CD14-positive monocyte (primary cell): Measurements from ENCODE around the gene SERPINA9. TPM values are rescaled to one million over a fixed set of nuclear protein-coding genes. Genes with fewer than 3 reads are reported as not detected.

Source experiments
- DNase-seq, 3 donors: peaks; one replicate each; pipeline ENCODE4 v3.0.0-alpha.2; 2011 to 2022
- H2AFZ ChIP-seq: 2 replicates; pipeline ENCODE4 v1.6.0; 2012; ENCODE audit warnings: mild to moderate bottlenecking, low read depth, low read length, inconsistent platforms; ENCODE audit not compliant: insufficient read depth, poor library complexity, severe bottlenecking
- H3K27ac ChIP-seq, 2 donors: 1 replicate in 1 of 2; 2 replicates in 1 of 2; pipeline ENCODE4 v1.5.1; 2012 to 2013; ENCODE audit warnings: low read length in 2 of 2, control low read depth in 1 of 2, inconsistent platforms in 1 of 2, low read depth in 1 of 2, mild to moderate bottlenecking in 1 of 2
- H3K27me3 ChIP-seq, 2 donors: one replicate each; pipeline versions ENCODE4 v1.6.0 to v1.6.1; 2011 to 2013; ENCODE audit warnings: low read length in 2 of 2; ENCODE audit not compliant: control insufficient read depth in 2 of 2, insufficient read depth in 2 of 2
- H3K36me3 ChIP-seq, 2 donors: replicated peaks in 1 of 2; 1 replicate in 1 of 2; 2 replicates in 1 of 2; pipeline versions ENCODE4 v1.5.1 to v1.6.1; 2012 to 2013; ENCODE audit warnings: low read length in 2 of 2, control low read depth in 1 of 2, inconsistent platforms in 1 of 2, mild to moderate bottlenecking in 1 of 2; ENCODE audit not compliant: insufficient read depth in 2 of 2, control insufficient read depth in 1 of 2
- H3K4me1 ChIP-seq, 2 donors: 1 replicate in 1 of 2; 2 replicates in 1 of 2; pipeline versions ENCODE4 v1.5.1 to v1.6.1; 2012 to 2013; ENCODE audit warnings: low read length in 2 of 2, control low read depth in 1 of 2, inconsistent platforms in 1 of 2, mild to moderate bottlenecking in 1 of 2, moderate library complexity in 1 of 2; ENCODE audit not compliant: insufficient read depth in 2 of 2, control insufficient read depth in 1 of 2
- H3K4me2 ChIP-seq: replicated peaks from 2 replicates; pipeline ENCODE3; 2012; ENCODE audit warnings: low read length, moderate library complexity, mild to moderate bottlenecking; ENCODE audit not compliant: poor library complexity, severe bottlenecking; ENCODE audit errors: extremely low read depth
- H3K4me3 ChIP-seq, 3 experiments: fragments of 200-600 bp in 1 of 3; sonication (generic) in 1 of 3; replicated peaks in 1 of 3; 1 replicate in 2 of 3; 2 replicates in 1 of 3; pipeline ENCODE4 v1.5.1; 2011 to 2013; ENCODE audit warnings: low read length in 3 of 3, mild to moderate bottlenecking in 3 of 3, control low read depth in 2 of 3, low read depth in 2 of 3, inconsistent platforms in 1 of 3, moderate library complexity in 1 of 3
- H3K79me2 ChIP-seq: 2 replicates; pipeline ENCODE4 v1.6.0; 2012; ENCODE audit warnings: mild to moderate bottlenecking, control low read depth, inconsistent platforms, low read length, moderate library complexity; ENCODE audit not compliant: insufficient read depth
- H3K9ac ChIP-seq: 2 replicates; pipeline ENCODE4 v1.6.0; 2017; ENCODE audit warnings: low read length, mild to moderate bottlenecking; ENCODE audit not compliant: insufficient read depth, poor library complexity, severe bottlenecking
- H3K9me3 ChIP-seq, 2 donors: replicated peaks in 1 of 2; 1 replicate in 1 of 2; 2 replicates in 1 of 2; pipeline versions ENCODE4 v1.5.1 to v1.6.1; 2012 to 2013; ENCODE audit warnings: low read length in 2 of 2, control low read depth in 1 of 2; ENCODE audit not compliant: control insufficient read depth in 1 of 2, insufficient read depth in 1 of 2
- H4K20me1 ChIP-seq: 2 replicates; pipeline ENCODE4 v1.6.0; 2012; ENCODE audit warnings: mild to moderate bottlenecking, low read length, control low read depth, moderate library complexity; ENCODE audit not compliant: insufficient read depth
- H3K27ac Mint-ChIP-seq, 7 donors: one replicate each; pipeline ENCODE4 v1.8.0; 2020; ENCODE audit warnings: mild to moderate bottlenecking in 7 of 7, mixed read lengths in 7 of 7, moderate library complexity in 6 of 7, inconsistent platforms in 2 of 7
- H3K27me3 Mint-ChIP-seq, 3 donors: one replicate each; pipeline ENCODE4 v1.8.0; 2021 to 2022; ENCODE audit warnings: low read depth in 3 of 3, mild to moderate bottlenecking in 3 of 3, mixed read lengths in 3 of 3, moderate library complexity in 3 of 3, inconsistent platforms in 1 of 3
- H3K36me3 Mint-ChIP-seq, 2 donors: one replicate each; pipeline ENCODE4 v1.8.0; 2020; ENCODE audit warnings: mixed read lengths in 2 of 2, inconsistent platforms in 1 of 2, mild to moderate bottlenecking in 1 of 2
- H3K4me1 Mint-ChIP-seq: one replicate; pipeline ENCODE4 v1.8.0; 2020; ENCODE audit warnings: mild to moderate bottlenecking, mixed read lengths
- H3K4me3 Mint-ChIP-seq, 2 donors: one replicate each; pipeline ENCODE4 v1.8.0; 2020; ENCODE audit warnings: mild to moderate bottlenecking in 2 of 2, mixed read lengths in 2 of 2, moderate library complexity in 1 of 2
- H3K9me3 Mint-ChIP-seq, 7 donors: one replicate each; pipeline ENCODE4 v1.8.0; 2020 to 2022; ENCODE audit warnings: mixed read lengths in 7 of 7, mild to moderate bottlenecking in 6 of 7, moderate library complexity in 6 of 7, inconsistent platforms in 2 of 7
- CTCF ChIP-seq: fragments of 200-600 bp; IDR thresholded peaks from one replicate; pipeline ENCODE4 v1.8.0; 2022; ENCODE audit warnings: antibody characterized with exemption, mild to moderate bottlenecking
- WGBS: methylation state at CpG from one replicate; pipeline ENCODE4 v1.1.5; 2013; ENCODE audit warnings: missing lambda C conversion rate; ENCODE audit not compliant: insufficient coverage; 5-methylcytosine and 5-hydroxymethylcytosine counted together
- intact Hi-C, 2 donors: fragments of 100-400 bp; cut with micrococcal nuclease; formaldehyde crosslinking; loops; one replicate each; pipeline versions ENCODE4 v1.15.0 to v1.15.1; 2023
- polyA plus RNA-seq, 3 donors: library from polyadenylated mRNA; depleted of rRNA in 1 of 3; unstranded in 2 of 3; stranded (reverse) in 1 of 3; fragments of 300-500 nt in 2 of 3; fragments of >200 nt in 1 of 3; fragmentation: Illumina TruSeq in 2 of 3; gene quantifications; 1 replicate in 2 of 3; 2 replicates in 1 of 3; pipeline ENCODE4 v1.2.3, GENCODE V29; 2012 to 2021

The SERPINA9 gene
- polyA plus RNA-seq, 3 donors = not detected

GRCh38 chr14:94451826-94452225 lies 24.2 kb downstream of the SERPINA9 start:
- Histone ChIP-seq H2AFZ (no peak overlapping the region), H3K9ac (no peak overlapping the region)
- peaks cover 23 to 53% (median 24%) of the 10 kb centered on the region in 3 donors for H3K27me3 Mint-ChIP-seq

GRCh38 chr14:94451091-94451771 lies 24.8 kb downstream of the SERPINA9 start:
- no peaks in the 10 kb centered on the region for H3K36me3 Mint-ChIP-seq
- H3K27ac Mint-ChIP-seq = no peak overlapping the region
- H3K4me3 ChIP-seq = no peak overlapping the region
- H2AFZ ChIP-seq = no peak overlapping the region
- H3K4me1 Mint-ChIP-seq = no peaks in the 10 kb centered on the region
- peaks cover 0 to 1% (median 0%) of the 10 kb centered on the region in 7 donors for H3K9me3 Mint-ChIP-seq
- intact Hi-C loops = no loop called here
- H3K27me3 Mint-ChIP-seq = peaks cover 23 to 53% (median 24%) of the 10 kb centered on the region in 3 donors
- no peak overlapping the region for H3K4me3 Mint-ChIP-seq
- no peak overlapping the region for H3K4me2 ChIP-seq
- peaks cover 15 to 21% of the 10 kb centered on the region in 2 donors for H3K27me3 ChIP-seq
- no peak overlapping the region for H3K9ac ChIP-seq
- no peak for DNase-seq
- TF ChIP-seq CTCF = no peak
- no peak overlapping the region for H3K27ac ChIP-seq
- no peaks in the 10 kb centered on the region for H3K9me3 ChIP-seq
- no peaks in the 10 kb centered on the region for H3K79me2 ChIP-seq
- H4K20me1 ChIP-seq = no peaks in the 10 kb centered on the region
- H3K4me1 ChIP-seq = no peaks in the 10 kb centered on the region
- no peaks in the 10 kb centered on the region for H3K36me3 ChIP-seq
- 39% methylated on average over 2 of the region's 8 CpGs for WGBS

More at GRCh38 chr14:94451826-94452225, 24.2 kb downstream of the SERPINA9 start:
- WGBS = 60% methylated on average over 1 of the region's 3 CpGs
- H3K27me3 ChIP-seq = peaks cover 12 to 21% of the 10 kb centered on the region in 2 donors
- H3K36me3 ChIP-seq = no peaks in the 10 kb centered on the region
- Mint-ChIP-seq H3K4me3 (no peak overlapping the region), H3K9me3 (peaks cover 0 to 5% (median 2%) of the 10 kb centered on the region in 7 donors), H3K27ac (no peak overlapping the region), H3K4me1 (no peaks in the 10 kb centered on the region), H3K36me3 (no peaks in the 10 kb centered on the region)
- no peak overlapping the region for H3K27ac ChIP-seq
- no peak for TF ChIP-seq CTCF
- no peaks in the 10 kb centered on the region for H3K9me3 ChIP-seq
- no peak for DNase-seq
- H4K20me1 ChIP-seq = no peaks in the 10 kb centered on the region
- H3K4me3 ChIP-seq = no peak overlapping the region
- intact Hi-C loops = no loop called here
- no peaks in the 10 kb centered on the region for H3K79me2 ChIP-seq
- no peak overlapping the region for H3K4me2 ChIP-seq
- H3K4me1 ChIP-seq = no peaks in the 10 kb centered on the region
